SK-N-SH (cell line): ENCODE data around the gene TAOK1. TPM values are rescaled to one million over a fixed set of nuclear protein-coding genes. Genes with fewer than 3 reads are reported as not detected.

Experiments used
- CTCF ChIA-PET: fragments of 300-600, 350-600 bp; formaldehyde crosslinking; extraction: SDS; loops from one replicate; lab custom pipeline; 2021; lab: Yijun Ruan, JAX
- POLR2A ChIA-PET: fragments of 350-600 bp; sonication (Branson Sonifier 250); formaldehyde crosslinking; extraction: SDS; loops from one replicate; lab custom pipeline; 2020; ENCODE audit warnings: antibody characterized with exemption, inconsistent platforms; lab: Yijun Ruan, JAX
- DNase-seq: peaks from one replicate; pipeline ENCODE4 v3.0.0; 2012
- H2AFZ ChIP-seq: fragments of 200-600 bp; sonication (generic); 2 replicates; pipeline ENCODE4 v1.8.1; 2016; ENCODE audit warnings: antibody characterized with exemption, mild to moderate bottlenecking, low read depth
- H3F3A ChIP-seq: fragments of 200-600 bp; sonication (generic); replicated peaks from 2 replicates; pipeline ENCODE3; 2016; ENCODE audit warnings: antibody characterized with exemption, mild to moderate bottlenecking; ENCODE audit not compliant: insufficient read depth
- H3K27ac ChIP-seq, 2 experiments: fragments of 200-500 bp in 1 of 2; fragments of 200-600 bp in 1 of 2; sonication (Bioruptor generic) in 1 of 2; sonication (generic), shearing (Covaris generic) in 1 of 2; 2 replicates each; pipeline versions ENCODE4 v1.5.1 to v1.6.1; 2014 to 2016; ENCODE audit warnings: low read depth in 2 of 2, inconsistent platforms in 1 of 2, low read length in 1 of 2, mild to moderate bottlenecking in 1 of 2, mixed read lengths in 1 of 2
- H3K27me3 ChIP-seq: fragments of 200-600 bp; sonication (generic), shearing (Covaris generic); 2 replicates; pipeline ENCODE4 v1.6.1; 2016; ENCODE audit warnings: mixed run types; ENCODE audit not compliant: insufficient read depth
- H3K36me3 ChIP-seq, 2 experiments: fragments of 200-500 bp in 1 of 2; fragments of 200-600 bp in 1 of 2; sonication (Bioruptor generic) in 1 of 2; sonication (generic) in 1 of 2; replicated peaks in 1 of 2; 2 replicates each; pipeline versions ENCODE3 to v1.5.1; 2014 to 2016; ENCODE audit warnings: low read length in 1 of 2, mild to moderate bottlenecking in 1 of 2; ENCODE audit not compliant: insufficient read depth in 2 of 2, control insufficient read depth in 1 of 2
- H3K4me1 ChIP-seq, 2 experiments: fragments of 200-500 bp in 1 of 2; fragments of 200-600 bp in 1 of 2; sonication (Bioruptor generic) in 1 of 2; sonication (generic), shearing (Covaris generic) in 1 of 2; 2 replicates each; pipeline versions ENCODE4 v1.5.1 to v1.6.1; 2014 to 2016; ENCODE audit warnings: low read depth in 1 of 2, low read length in 1 of 2, mixed run types in 1 of 2; ENCODE audit not compliant: insufficient read depth in 2 of 2, control insufficient read depth in 1 of 2
- H3K4me2 ChIP-seq: fragments of 200-600 bp; sonication (generic), shearing (Covaris generic); 2 replicates; pipeline ENCODE4 v1.6.1; 2017; ENCODE audit warnings: mixed run types
- H3K4me3 ChIP-seq, 2 experiments: fragments of 200-500 bp in 1 of 2; fragments of 200-600 bp in 1 of 2; sonication (Bioruptor generic) in 1 of 2; sonication (generic), shearing (Covaris generic) in 1 of 2; 2 replicates each; pipeline versions ENCODE4 v1.5.1 to v1.8.1; 2014 to 2016; ENCODE audit warnings: low read depth in 2 of 2, inconsistent platforms in 1 of 2, low read length in 1 of 2, mild to moderate bottlenecking in 1 of 2, mixed read lengths in 1 of 2, moderate library complexity in 1 of 2
- H3K79me2 ChIP-seq: fragments of 200-600 bp; sonication (generic); 2 replicates; pipeline ENCODE4 v1.8.1; 2017; ENCODE audit warnings: mild to moderate bottlenecking; ENCODE audit not compliant: insufficient read depth
- H3K9ac ChIP-seq: fragments of 200-600 bp; sonication (generic); 2 replicates; pipeline ENCODE4 v1.6.1; 2017; ENCODE audit warnings: mixed run types
- H3K9me2 ChIP-seq: fragments of 200-600 bp; sonication (generic); 2 replicates; pipeline ENCODE4 v1.6.1; 2017; ENCODE audit warnings: mixed run types
- H3K9me3 ChIP-seq: fragments of 200-600 bp; sonication (generic); 2 replicates; pipeline ENCODE4 v1.6.1; 2017; ENCODE audit warnings: mixed run types, mild to moderate bottlenecking, moderate library complexity
- H4K20me1 ChIP-seq: fragments of 200-600 bp; sonication (generic); 2 replicates; pipeline ENCODE4 v1.6.1; 2017; ENCODE audit warnings: mild to moderate bottlenecking, mixed run types; ENCODE audit not compliant: insufficient read depth
- CTCF ChIP-seq: fragments of 200-600 bp; sonication (generic); IDR thresholded peaks from 2 replicates; pipeline ENCODE4 v1.6.1; 2017; ENCODE audit warnings: antibody characterized with exemption, mild to moderate bottlenecking, moderate library complexity
- EP300 ChIP-seq, 2 experiments: IDR thresholded peaks; 2 replicates each; pipeline versions ENCODE4 v1.4.0 to v1.6.1; 2012; ENCODE audit warnings: borderline replicate concordance in 1 of 2, low read depth in 1 of 2, low read length in 1 of 2
- FOSL2 ChIP-seq: IDR thresholded peaks from 2 replicates; pipeline ENCODE4 v1.4.0; 2012; ENCODE audit warnings: low read depth, mild to moderate bottlenecking, moderate library complexity, borderline replicate concordance
- FOXJ3 ChIP-seq: sonication (generic); formaldehyde crosslinking; IDR thresholded peaks from 2 replicates; pipeline ENCODE4 v1.5.1; 2020; ENCODE audit warnings: mild to moderate bottlenecking, missing genetic modification reagents
- GABPA ChIP-seq: IDR thresholded peaks from 2 replicates; pipeline ENCODE4 v1.4.0; 2012; ENCODE audit warnings: low read depth, mild to moderate bottlenecking
- MAX ChIP-seq: IDR thresholded peaks from 2 replicates; pipeline ENCODE4 v1.4.0; 2012; ENCODE audit warnings: low read depth
- NFIC ChIP-seq: IDR thresholded peaks from 2 replicates; pipeline ENCODE4 v1.4.0; 2012; ENCODE audit warnings: borderline replicate concordance
- NRF1 ChIP-seq: IDR thresholded peaks from 2 replicates; pipeline ENCODE4 v1.6.1; 2012; ENCODE audit warnings: low read depth, mild to moderate bottlenecking, low read length
- RAD21 ChIP-seq: IDR thresholded peaks from 2 replicates; pipeline ENCODE4 v1.6.1; 2012; ENCODE audit warnings: mild to moderate bottlenecking, low read length
- REST ChIP-seq: IDR thresholded peaks from 2 replicates; pipeline ENCODE4 v1.6.1; 2012; ENCODE audit warnings: mild to moderate bottlenecking, low read depth, low read length, moderate library complexity
- RFX5 ChIP-seq: IDR thresholded peaks from 2 replicates; pipeline ENCODE4 v1.6.1; 2012; ENCODE audit warnings: mild to moderate bottlenecking, improper control_type of control experiment, low read length
- RXRA ChIP-seq: IDR thresholded peaks from 2 replicates; pipeline ENCODE4 v1.4.0; 2012; ENCODE audit warnings: low read depth, mild to moderate bottlenecking, borderline replicate concordance
- SIN3A ChIP-seq: IDR thresholded peaks from 2 replicates; pipeline ENCODE4 v1.6.1; 2012; ENCODE audit warnings: low read depth, mild to moderate bottlenecking, low read length, moderate library complexity, borderline replicate concordance
- TAF1 ChIP-seq: IDR thresholded peaks from 2 replicates; pipeline ENCODE4 v1.6.1; 2012; ENCODE audit warnings: low read depth, mild to moderate bottlenecking, low read length, moderate library complexity, borderline replicate concordance
- TCF12 ChIP-seq: IDR thresholded peaks from 2 replicates; pipeline ENCODE4 v1.4.0; 2012
- WGBS: methylation state at CpG from one replicate; pipeline ENCODE4 v1.1.6; 2017; ENCODE audit warnings: low lambda C conversion rate; 5-methylcytosine and 5-hydroxymethylcytosine counted together
- polyA plus RNA-seq, 3 experiments: library from polyadenylated mRNA; depleted of rRNA; stranded (reverse); fragments of >200 nt; gene quantifications; 2 replicates each; pipeline ENCODE4 v1.2.3, GENCODE V29; 2012
- TF ChIP-seq, protein P1 (sequence below): IDR thresholded peaks from 2 replicates; pipeline ENCODE4 v1.4.0; 2012; ENCODE audit warnings: low read depth, borderline replicate concordance
- TF ChIP-seq, protein P2 (sequence below): IDR thresholded peaks from 2 replicates; pipeline ENCODE4 v1.4.0; 2012; ENCODE audit warnings: low read depth, borderline replicate concordance
- TF ChIP-seq, protein P3 (sequence below): fragments of 150-350 bp; IDR thresholded peaks from 2 replicates; pipeline ENCODE4 v1.6.1; 2016; ENCODE audit warnings: mild to moderate bottlenecking, low read depth, low read length
- TF ChIP-seq, protein P4 (sequence below): fragments of 150-350 bp; IDR thresholded peaks from 2 replicates; pipeline ENCODE4 v1.6.1; 2017; ENCODE audit warnings: antibody characterized with exemption, low read length, low read depth, borderline replicate concordance

TAOK1 gene
- polyA plus RNA-seq, 1 of the 3 experiments (the other 2 are of a cell fraction) = 5.9 TPM

GRCh38 chr17:29376667-29377270 lies 13.4 kb upstream of the TAOK1 start (continued):
- no peak for TF ChIP-seq FOXJ3 (CRISPR knock-in tag)
- no peak for TF ChIP-seq REST

DNA sequence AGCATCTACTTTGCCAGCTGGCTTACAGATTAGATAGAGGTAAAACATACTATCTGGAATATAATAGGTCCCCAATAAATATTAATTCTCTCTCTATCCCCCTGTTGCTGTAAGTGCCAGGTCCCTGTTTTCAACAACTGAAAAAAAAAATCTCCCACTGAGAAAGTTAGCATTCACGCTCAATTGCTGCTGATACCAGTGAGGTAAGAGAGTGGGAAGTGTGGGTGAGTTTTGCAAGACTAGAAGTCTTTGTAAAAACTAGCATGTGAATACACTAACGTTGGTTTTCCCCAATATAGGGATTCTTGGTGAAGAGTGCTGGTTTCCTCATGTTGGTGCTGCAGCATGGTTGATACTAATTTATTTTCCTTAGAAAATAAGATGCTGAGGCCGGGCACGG lies 11.7 kb upstream of the TAOK1 start:
- no peaks in the 10 kb centered on the region for H3K9me3 ChIP-seq
- H3K27me3 ChIP-seq = no peaks in the 10 kb centered on the region
- H2AFZ ChIP-seq = no peak overlapping the region
- TF ChIP-seq CTCF = no peak
- TF ChIP-seq SIN3A = no peak
- TF ChIP-seq NFIC = no peak
- TF ChIP-seq, protein P1, sequence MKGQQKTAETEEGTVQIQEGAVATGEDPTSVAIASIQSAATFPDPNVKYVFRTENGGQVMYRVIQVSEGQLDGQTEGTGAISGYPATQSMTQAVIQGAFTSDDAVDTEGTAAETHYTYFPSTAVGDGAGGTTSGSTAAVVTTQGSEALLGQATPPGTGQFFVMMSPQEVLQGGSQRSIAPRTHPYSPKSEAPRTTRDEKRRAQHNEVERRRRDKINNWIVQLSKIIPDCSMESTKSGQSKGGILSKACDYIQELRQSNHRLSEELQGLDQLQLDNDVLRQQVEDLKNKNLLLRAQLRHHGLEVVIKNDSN = no peak
- TF ChIP-seq MAX = no peak
- no peak for TF ChIP-seq EP300 (IDR thresholded peaks at IDR 0.05; ENCODE audit: borderline replicate concordance in 1 of 2, low read depth in 1 of 2, low read length in 1 of 2)
- no peak for TF ChIP-seq GABPA
- no peak for TF ChIP-seq RAD21
- no peak for TF ChIP-seq TAF1
- TF ChIP-seq, protein P2, sequence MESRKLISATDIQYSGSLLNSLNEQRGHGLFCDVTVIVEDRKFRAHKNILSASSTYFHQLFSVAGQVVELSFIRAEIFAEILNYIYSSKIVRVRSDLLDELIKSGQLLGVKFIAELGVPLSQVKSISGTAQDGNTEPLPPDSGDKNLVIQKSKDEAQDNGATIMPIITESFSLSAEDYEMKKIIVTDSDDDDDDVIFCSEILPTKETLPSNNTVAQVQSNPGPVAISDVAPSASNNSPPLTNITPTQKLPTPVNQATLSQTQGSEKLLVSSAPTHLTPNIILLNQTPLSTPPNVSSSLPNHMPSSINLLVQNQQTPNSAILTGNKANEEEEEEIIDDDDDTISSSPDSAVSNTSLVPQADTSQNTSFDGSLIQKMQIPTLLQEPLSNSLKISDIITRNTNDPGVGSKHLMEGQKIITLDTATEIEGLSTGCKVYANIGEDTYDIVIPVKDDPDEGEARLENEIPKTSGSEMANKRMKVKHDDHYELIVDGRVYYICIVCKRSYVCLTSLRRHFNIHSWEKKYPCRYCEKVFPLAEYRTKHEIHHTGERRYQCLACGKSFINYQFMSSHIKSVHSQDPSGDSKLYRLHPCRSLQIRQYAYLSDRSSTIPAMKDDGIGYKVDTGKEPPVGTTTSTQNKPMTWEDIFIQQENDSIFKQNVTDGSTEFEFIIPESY = no peak
- TF ChIP-seq RXRA = no peak
- no peak for TF ChIP-seq NRF1
- no peak for TF ChIP-seq TCF12
- TF ChIP-seq, protein P3, sequence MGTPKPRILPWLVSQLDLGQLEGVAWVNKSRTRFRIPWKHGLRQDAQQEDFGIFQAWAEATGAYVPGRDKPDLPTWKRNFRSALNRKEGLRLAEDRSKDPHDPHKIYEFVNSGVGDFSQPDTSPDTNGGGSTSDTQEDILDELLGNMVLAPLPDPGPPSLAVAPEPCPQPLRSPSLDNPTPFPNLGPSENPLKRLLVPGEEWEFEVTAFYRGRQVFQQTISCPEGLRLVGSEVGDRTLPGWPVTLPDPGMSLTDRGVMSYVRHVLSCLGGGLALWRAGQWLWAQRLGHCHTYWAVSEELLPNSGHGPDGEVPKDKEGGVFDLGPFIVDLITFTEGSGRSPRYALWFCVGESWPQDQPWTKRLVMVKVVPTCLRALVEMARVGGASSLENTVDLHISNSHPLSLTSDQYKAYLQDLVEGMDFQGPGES = no peak
- TF ChIP-seq, protein P4, sequence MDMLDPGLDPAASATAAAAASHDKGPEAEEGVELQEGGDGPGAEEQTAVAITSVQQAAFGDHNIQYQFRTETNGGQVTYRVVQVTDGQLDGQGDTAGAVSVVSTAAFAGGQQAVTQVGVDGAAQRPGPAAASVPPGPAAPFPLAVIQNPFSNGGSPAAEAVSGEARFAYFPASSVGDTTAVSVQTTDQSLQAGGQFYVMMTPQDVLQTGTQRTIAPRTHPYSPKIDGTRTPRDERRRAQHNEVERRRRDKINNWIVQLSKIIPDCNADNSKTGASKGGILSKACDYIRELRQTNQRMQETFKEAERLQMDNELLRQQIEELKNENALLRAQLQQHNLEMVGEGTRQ = no peak
- no peak for TF ChIP-seq RFX5
- TF ChIP-seq FOSL2 = no peak
- no peak for TF ChIP-seq FOXJ3 (CRISPR knock-in tag)
- no peak overlapping the region for H3K9ac ChIP-seq
- H3F3A ChIP-seq = peaks cover 9% of the 10 kb centered on the region
- H3K36me3 ChIP-seq = no peaks in the 10 kb centered on the region
- CTCF ChIA-PET = interaction anchor here (2.4 kb wide), 1 partner anchor 9 kb away, joined by 10 read pairs; no protein-coding TSS in a partner anchor
- POLR2A ChIA-PET = no interaction called here
- no peaks in the 10 kb centered on the region for H3K9me2 ChIP-seq
- no peaks in the 10 kb centered on the region for H3K79me2 ChIP-seq
- H3K4me1 ChIP-seq = peaks cover 0 to 23% of the 10 kb centered on the region in 2 experiments; a peak in 2 of 4 replicates
- DNase-seq = no peak
- no peak overlapping the region for H3K4me3 ChIP-seq
- no peaks in the 10 kb centered on the region for H4K20me1 ChIP-seq
- H3K27ac ChIP-seq = no peak overlapping the region
- WGBS = 91% methylated on average over 4 of the region's 4 CpGs
- H3K4me2 ChIP-seq = no peak overlapping the region
